GM15510 (cell line): Measurements from ENCODE around the gene RUVBL2.

Experiments used
- POLR2A ChIP-seq: IDR thresholded peaks from 3 replicates; pipeline ENCODE4 v1.6.1; 2011; ENCODE audit warnings: borderline replicate concordance; ENCODE audit not compliant: insufficient read length; ENCODE audit errors: extremely low read depth

The RUVBL2 gene

DNA sequence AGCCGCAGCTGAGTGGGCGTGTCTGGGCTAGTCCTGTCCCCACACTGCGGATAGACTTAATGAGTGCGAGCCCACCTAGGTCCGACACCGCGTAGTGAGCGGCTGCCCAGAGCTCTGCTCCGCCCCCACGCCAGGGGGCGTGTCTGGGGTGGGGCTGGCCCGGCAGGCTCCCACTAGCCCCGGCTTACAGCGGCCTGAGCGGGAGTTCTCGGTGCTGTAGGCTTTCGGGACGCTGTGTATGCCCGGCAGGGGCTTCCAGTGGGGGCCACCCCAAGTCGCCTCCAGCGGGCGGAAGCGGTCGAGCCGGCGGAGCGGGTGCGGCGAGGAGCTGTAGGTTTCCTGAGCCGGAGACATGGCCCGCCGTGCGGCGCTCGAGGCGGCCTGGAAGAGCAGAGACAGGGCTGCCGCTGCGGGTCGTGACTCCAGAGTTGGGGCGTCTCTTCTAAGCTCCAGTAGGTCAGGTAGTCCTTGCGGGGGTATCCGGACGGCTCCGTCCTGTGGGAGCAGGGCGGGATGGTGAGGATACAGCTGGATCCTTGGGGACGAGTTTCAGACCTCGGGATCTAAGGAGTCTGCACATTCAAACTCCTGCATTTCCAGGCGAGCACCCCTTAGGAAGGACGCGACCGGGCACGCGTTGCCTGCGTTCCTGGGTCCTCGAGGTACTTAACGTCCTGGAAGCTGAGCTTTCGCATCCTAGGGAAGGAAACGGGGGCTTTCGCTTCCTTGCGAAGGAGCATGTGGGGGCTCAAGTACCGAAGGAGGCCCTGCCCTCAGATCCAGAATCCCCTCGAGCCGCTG lies 62.6 kb downstream of the RUVBL2 start:
- TF ChIP-seq POLR2A, result no peak

DNA sequence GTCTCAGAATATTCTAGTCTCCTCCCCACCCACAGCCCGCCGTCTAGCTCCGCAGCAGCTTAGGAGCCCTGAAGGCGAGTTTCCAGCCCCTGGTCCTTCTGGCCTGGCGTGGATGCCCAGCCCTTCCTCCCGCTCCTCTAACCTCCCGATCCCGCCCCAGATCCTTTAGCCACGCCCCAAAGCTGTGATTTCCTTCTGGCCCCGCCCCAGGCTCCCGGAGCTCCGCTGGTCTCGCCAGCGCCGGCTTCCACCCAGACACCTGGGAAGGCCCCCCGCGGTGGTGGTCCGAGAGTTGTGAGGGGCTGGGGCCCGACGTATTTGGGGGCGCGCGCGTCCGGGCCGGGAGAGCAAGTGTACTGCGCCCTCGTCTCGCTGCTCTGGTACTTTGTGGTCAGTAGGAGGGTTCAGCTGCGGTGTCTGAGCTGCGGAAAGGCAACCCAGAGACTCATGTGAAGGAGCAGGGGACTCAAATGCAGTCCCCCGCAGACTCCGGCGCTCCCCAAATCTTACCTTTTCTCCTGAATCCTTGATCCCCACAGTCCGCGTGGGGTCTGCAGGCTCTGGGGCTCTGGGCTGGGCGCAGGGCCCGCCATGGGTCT lies 64.0 kb downstream of the RUVBL2 start, which contains the start of gene CGB7:
Gene CGB7 (minus strand): TSS at position 114 of the 599 bp plus-strand sequence. CDS start 2,374 bp downstream, outside the sequence.
- TF ChIP-seq POLR2A, result no peak

DNA sequence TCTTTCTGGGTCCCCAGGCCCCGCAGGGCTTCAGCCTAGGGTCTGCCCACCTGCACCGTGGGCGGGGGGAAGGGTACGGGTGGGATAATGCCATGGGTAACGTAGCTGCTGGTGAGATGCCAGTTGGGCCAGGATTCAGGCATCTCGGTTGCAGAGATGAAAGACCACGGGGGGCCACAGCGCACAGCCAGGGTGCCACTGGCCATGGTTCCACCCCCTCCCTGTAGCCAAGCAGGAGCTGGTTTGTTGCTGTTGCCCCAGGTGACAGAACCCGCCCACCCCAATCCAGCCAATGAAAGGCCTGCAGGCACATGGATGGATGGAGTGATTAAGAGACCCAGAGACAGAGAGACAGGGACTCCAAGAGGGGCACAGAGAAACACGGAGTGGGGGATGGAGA lies 64.9 kb downstream of the RUVBL2 start:
- no peak for TF ChIP-seq POLR2A

DNA sequence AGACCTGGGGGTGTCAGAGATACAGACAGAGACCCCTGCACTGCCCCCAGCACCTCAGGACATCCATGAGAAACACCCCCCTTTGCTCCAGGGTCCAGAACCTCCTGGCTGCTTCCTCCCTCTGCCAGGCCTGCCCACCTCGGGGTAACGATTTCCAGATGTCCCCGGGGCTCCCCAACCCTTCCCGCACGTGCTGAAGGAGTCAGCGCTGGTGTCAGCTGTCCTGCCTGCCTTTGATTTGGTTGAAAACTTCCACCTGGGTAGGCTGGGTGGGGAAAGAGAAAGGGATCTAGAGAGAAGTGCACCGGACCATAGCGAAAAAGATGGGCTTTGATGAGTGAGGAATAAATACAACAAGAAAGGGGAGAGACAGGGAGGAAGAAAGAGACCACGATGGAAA lies 65.4 kb downstream of the RUVBL2 start:
- TF ChIP-seq POLR2A, result no peak

DNA sequence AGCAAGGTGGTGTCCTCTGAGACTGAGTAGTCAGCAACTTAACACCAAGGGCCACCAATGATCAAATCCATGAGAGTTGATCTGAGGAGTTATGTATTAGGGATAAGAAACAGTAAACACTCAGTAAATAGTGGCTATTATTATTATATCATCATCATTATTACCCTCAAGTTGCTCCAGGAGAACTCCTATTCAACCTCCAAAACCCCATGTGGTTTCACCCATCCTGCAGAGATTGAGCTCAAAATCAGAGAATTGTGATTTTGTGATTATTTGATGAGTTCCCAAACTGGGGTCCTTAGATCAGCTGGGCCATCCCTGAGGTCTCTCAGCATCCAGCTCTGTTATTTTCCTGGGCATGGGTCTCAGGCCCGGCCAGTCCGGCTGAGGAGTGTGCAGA lies 67.3 kb downstream of the RUVBL2 start:
- TF ChIP-seq POLR2A, result no peak

DNA sequence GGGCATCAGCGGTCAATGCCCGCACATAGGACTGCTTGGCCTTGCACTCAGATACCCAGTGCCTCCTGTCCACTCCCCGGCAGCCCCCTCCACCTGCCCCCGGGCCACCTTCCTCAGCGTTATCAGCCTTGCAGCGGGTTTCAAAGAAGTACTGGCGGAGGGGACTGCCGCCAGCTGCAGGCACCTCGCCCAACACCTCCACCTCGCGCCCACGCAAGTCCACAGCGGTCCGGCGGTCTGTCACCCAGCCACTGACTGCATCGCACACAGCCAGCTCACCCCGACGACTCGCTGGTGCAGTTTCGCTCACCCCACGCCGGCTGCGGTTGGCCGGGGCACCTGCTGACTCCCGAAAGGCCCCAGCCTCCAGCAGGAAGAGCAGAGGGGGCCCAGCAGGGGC lies 67.8 kb downstream of the RUVBL2 start:
- TF ChIP-seq POLR2A, result no peak

DNA sequence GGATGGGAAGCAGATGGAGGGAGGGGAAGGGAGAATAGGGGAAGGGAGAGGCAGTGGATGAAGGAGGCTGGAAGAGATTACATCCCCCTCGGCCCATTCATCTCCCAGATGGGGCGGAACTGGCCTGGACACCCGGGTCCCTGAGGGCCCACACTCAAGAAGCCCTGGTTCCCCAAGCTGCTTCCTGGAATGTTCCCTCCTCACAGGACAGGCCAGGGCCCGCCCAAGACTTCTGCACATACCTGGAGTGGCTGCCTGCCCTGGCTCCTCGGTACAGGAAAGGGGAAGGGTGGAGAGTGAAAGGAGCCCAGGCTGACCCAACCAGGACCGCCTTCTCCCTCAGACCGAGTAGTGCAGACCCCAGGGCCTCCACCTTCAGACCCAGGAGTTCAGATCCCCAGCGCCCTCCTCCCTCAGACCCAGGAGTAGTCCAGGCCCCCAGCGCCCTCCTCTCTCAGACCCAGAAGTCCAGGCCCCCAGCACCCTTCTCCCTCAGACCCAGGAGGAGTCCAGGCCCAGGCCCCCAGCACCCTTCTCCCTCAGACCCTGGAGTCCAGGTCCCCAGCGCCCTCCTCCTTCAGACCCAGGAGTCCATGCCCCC lies 70.4 kb downstream of the RUVBL2 start:
- TF ChIP-seq POLR2A, result no peak

DNA sequence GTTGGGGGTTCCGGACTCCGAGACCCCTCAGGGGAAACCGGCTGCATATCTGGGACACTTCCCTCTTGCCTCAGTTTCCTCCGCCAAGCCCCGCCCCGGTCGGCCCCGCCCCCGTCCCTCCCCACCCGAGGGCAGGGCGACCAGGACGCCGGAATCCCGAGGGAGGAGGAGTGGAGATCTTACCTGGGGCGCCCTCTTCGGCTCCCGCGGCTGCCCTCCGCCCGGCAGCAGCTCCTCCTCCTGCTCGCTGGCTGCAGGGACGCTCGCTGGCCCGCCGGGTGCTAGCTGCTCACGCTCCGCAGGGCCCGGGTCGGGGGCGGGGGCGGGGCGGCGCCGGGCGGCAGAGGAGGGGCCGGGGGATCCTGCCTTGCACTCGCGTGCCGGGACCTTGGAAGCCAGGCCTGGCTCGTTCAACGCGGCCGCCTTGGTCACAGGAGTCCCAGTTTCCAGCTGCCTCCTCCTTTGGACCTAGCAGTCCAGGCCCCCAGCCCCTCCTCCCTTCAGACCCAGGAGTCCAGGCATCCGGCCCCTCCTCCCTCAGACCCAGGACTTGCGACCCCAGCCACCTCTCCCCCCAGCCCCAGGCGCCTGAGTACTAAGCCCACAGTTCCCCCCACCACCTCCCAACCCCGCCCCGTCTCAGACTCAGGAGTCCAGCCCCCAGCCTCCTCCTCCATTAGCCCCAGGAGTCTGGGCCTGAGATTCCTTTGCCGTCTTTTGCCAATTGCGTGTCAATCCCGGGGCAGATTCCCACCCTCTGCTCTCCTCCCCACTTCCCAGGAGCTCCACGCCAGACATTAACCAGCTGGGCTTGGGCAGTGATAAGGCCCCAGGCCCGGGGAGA lies 71.3 kb downstream of the RUVBL2 start, which contains the start of gene NTF4:
Gene NTF4 (minus strand): TSS at position 51 of the 844 bp plus-strand sequence. CDS start 2,821 bp downstream, outside the sequence.
- no peak for TF ChIP-seq POLR2A
